ENCODE measurements around the gene POU2AF3. TPM values are rescaled to one million over a fixed set of nuclear protein-coding genes. Genes with fewer than 3 reads are reported as not detected.

Gene POU2AF3
- total RNA-seq, 2 experiments from 2014 or later, result not detected

- DNase-seq (no peak), ATAC-seq (no peak)
- no peaks in the 10 kb centered on the region for H3K36me3 Mint-ChIP-seq (ENCODE audit: low read depth)
- POLR2A ChIA-PET, result no interaction called here
- H3K9me3 Mint-ChIP-seq (ENCODE audit: low read depth), result no peaks in the 10 kb centered on the region
- H3K4me3 Mint-ChIP-seq, result no peak overlapping the region
- no peaks in the 10 kb centered on the region for H3K27me3 Mint-ChIP-seq
- no peaks in the 10 kb centered on the region for H3K4me1 Mint-ChIP-seq
- CTCF ChIA-PET, result interaction anchor here (1.4 to 3.9 kb wide), 3 partner anchors 23 to 74 kb away, joined by 3 to 17 read pairs (median 3); no protein-coding TSS in a partner anchor
- intact Hi-C loops (cut with DNase I, micrococcal nuclease), result no loop called here
- no peak overlapping the region for H3K27ac Mint-ChIP-seq
Observed at GRCh38 chr11:111356660-111357048, 58.3 kb downstream of the POU2AF3 start.

GRCh38 chr11:111357150-111358037 lies 59.0 kb downstream of the POU2AF3 start:
- H3K4me3 Mint-ChIP-seq, result no peak overlapping the region
- no peaks in the 10 kb centered on the region for H3K9me3 Mint-ChIP-seq (ENCODE audit: low read depth)
- DNase-seq, result no peak
- ChIA-PET POLR2A (no interaction called here), CTCF (interaction anchor here (1.4 to 3.9 kb wide), 3 partner anchors 24 to 75 kb away, joined by 3 to 17 read pairs (median 3); no protein-coding TSS in a partner anchor)
- intact Hi-C loops (cut with DNase I, micrococcal nuclease), result loop anchor here in 1 of 2 experiments (2.0 kb wide), 1 partner anchor 21 kb away; the partner anchor contains the start of gene POU2AF1
- H3K27me3 Mint-ChIP-seq, result no peaks in the 10 kb centered on the region
- H3K27ac Mint-ChIP-seq, result no peak overlapping the region
- peaks cover 2% of the 10 kb centered on the region for H3K4me1 Mint-ChIP-seq
- H3K36me3 Mint-ChIP-seq (ENCODE audit: low read depth), result no peaks in the 10 kb centered on the region
- ATAC-seq, result no peak

Small RNA genes within 50 kb of the gene (microRNA-seq; reads per million reads assigned to microRNA genes)
- not detected for gene MIR4491 (ENCODE audit: borderline replicate concordance)

Other genes starting within 250 kb of the POU2AF3 start
- gene POU2AF2, start 52.8 kb upstream of the POU2AF3 start, total RNA-seq, result under 1 TPM in 1 of 2 experiments, not detected in 1; 0.14 TPM
- gene POU2AF1, start 80.7 kb downstream of the POU2AF3 start, total RNA-seq, result 10 to 100 TPM in 1 of 2 experiments, 1 to 10 TPM in 1; 9.6 to 10.0 TPM
- not detected for gene BTG4, start 213.8 kb downstream of the POU2AF3 start, total RNA-seq
- not detected for gene HOATZ, start 216.2 kb downstream of the POU2AF3 start, total RNA-seq
- gene LAYN, start 242.2 kb downstream of the POU2AF3 start, total RNA-seq, result 1 to 10 TPM; 5.5 to 5.6 TPM